Endothelial cell of umbilical vein (primary cell): ENCODE measurements around the gene SLC35A1. TPM values are rescaled to one million over a fixed set of nuclear protein-coding genes. Genes with fewer than 3 reads are reported as not detected.

Experiments used
- BruUV-seq: library from RNA; stranded (reverse); fragments of 400-500 nt; replicated peaks from 2 replicates; lab custom pipeline; 2021; lab: Mats Ljungman, UMichigan
- CTCF ChIA-PET: fragments of 300-600, 350-600 bp; sonication (Branson Sonifier 250); formaldehyde crosslinking; loops from one replicate; lab custom pipeline; 2021; ENCODE audit warnings: antibody characterized with exemption, inconsistent platforms; lab: Charles Lee
- POLR2A ChIA-PET: fragments of 300-600, 350-600 bp; sonication (Branson Sonifier 250); formaldehyde crosslinking; loops from one replicate; lab custom pipeline; 2021; ENCODE audit warnings: antibody characterized with exemption, inconsistent platforms; lab: Charles Lee
- DNase-seq: peaks from one replicate; pipeline ENCODE4 v3.0.0-alpha.2; 2011; ENCODE audit warnings: low read depth, low spot score
- FAIRE-seq: peaks from 2 replicates; lab custom pipeline; 2011; peaks lifted over from hg19 to GRCh38; lab: Jason Lieb, UNC
- H2AFZ ChIP-seq: 2 replicates; pipeline ENCODE4 v1.6.0; 2012; ENCODE audit warnings: low read depth, low read length, control low read depth, inconsistent platforms
- H3K27ac ChIP-seq: 2 replicates; pipeline ENCODE4 v1.5.1; 2011; ENCODE audit warnings: low read depth, mild to moderate bottlenecking, control low read depth, low read length, moderate library complexity; ENCODE audit not compliant: insufficient read depth
- H3K27me3 ChIP-seq, 2 experiments: 2 replicates each; pipeline versions ENCODE4 v1.6.0 to v1.6.1; 2011; ENCODE audit warnings: low read length in 2 of 2, mixed read lengths in 1 of 2; ENCODE audit not compliant: control insufficient read depth in 2 of 2, insufficient read depth in 2 of 2
- H3K36me3 ChIP-seq, 2 experiments: 2 replicates in 1 of 2; 3 replicates in 1 of 2; pipeline ENCODE4 v1.5.1; 2011; ENCODE audit warnings: low read length in 2 of 2, mild to moderate bottlenecking in 1 of 2, moderate library complexity in 1 of 2; ENCODE audit not compliant: control insufficient read depth in 2 of 2, insufficient read depth in 2 of 2; ENCODE audit errors: extremely low read depth in 1 of 2
- H3K4me1 ChIP-seq: 3 replicates; pipeline ENCODE4 v1.5.1; 2011; ENCODE audit warnings: mild to moderate bottlenecking, low read length; ENCODE audit not compliant: control insufficient read depth, insufficient read depth; ENCODE audit errors: extremely low read depth
- H3K4me2 ChIP-seq: 2 replicates; pipeline ENCODE4 v1.6.1; 2011; ENCODE audit warnings: low read length, control low read depth, mixed read lengths; ENCODE audit not compliant: insufficient read depth
- H3K4me3 ChIP-seq, 3 experiments: fragments of 200-600 bp in 1 of 3; sonication (generic), shearing (Covaris generic) in 1 of 3; replicated peaks in 1 of 3; 2 replicates each; pipeline ENCODE4 v1.5.1; 2011 to 2016; ENCODE audit warnings: control low read depth in 3 of 3, low read length in 3 of 3, mild to moderate bottlenecking in 2 of 3, inconsistent platforms in 1 of 3, low read depth in 1 of 3, moderate library complexity in 1 of 3; ENCODE audit not compliant: insufficient read depth in 1 of 3
- H3K79me2 ChIP-seq: 2 replicates; pipeline ENCODE4 v1.6.0; 2012; ENCODE audit warnings: low read length, inconsistent platforms; ENCODE audit not compliant: control insufficient read depth, insufficient read depth
- H3K9ac ChIP-seq: replicated peaks from 2 replicates; pipeline ENCODE3; 2011; ENCODE audit warnings: low read length, control low read depth; ENCODE audit not compliant: insufficient read depth; ENCODE audit errors: extremely low read depth
- H3K9me1 ChIP-seq: replicated peaks from 3 replicates; pipeline ENCODE4 v1.6.0; 2011; ENCODE audit warnings: mild to moderate bottlenecking, low read length; ENCODE audit not compliant: control insufficient read depth, insufficient read depth; ENCODE audit errors: extremely low read depth
- H3K9me3 ChIP-seq: replicated peaks from 2 replicates; pipeline ENCODE4 v1.5.1; 2012; ENCODE audit warnings: low read length, inconsistent platforms; ENCODE audit not compliant: control insufficient read depth, insufficient read depth
- H4K20me1 ChIP-seq: replicated peaks from 2 replicates; pipeline ENCODE3; 2011; ENCODE audit warnings: mild to moderate bottlenecking, low read length; ENCODE audit not compliant: control insufficient read depth, insufficient read depth; ENCODE audit errors: extremely low read depth
- CTCF ChIP-seq, 2 donors: IDR thresholded peaks; 1 replicate in 1 of 2; 2 replicates in 1 of 2; pipeline ENCODE4 v1.5.1; 2011; ENCODE audit warnings: low read length in 2 of 2, mild to moderate bottlenecking in 2 of 2, moderate library complexity in 2 of 2, control low read depth in 1 of 2, inconsistent platforms in 1 of 2, low read depth in 1 of 2; ENCODE audit not compliant: insufficient read depth in 1 of 2; ENCODE audit errors: extremely low read depth in 1 of 2
- EZH2 ChIP-seq: IDR thresholded peaks from 2 replicates; pipeline ENCODE4 v1.6.1; 2012; ENCODE audit warnings: borderline replicate concordance, low read depth, mild to moderate bottlenecking, moderate library complexity, low read length, inconsistent platforms; ENCODE audit not compliant: severe bottlenecking
- FOS ChIP-seq: IDR thresholded peaks from 2 replicates; pipeline ENCODE4 v1.6.1; 2011; ENCODE audit warnings: mild to moderate bottlenecking, low read length, moderate library complexity, borderline replicate concordance; ENCODE audit not compliant: insufficient read depth
- GATA2 ChIP-seq: IDR thresholded peaks from 2 replicates; pipeline ENCODE4 v1.7.0; 2011; ENCODE audit warnings: low read depth, mild to moderate bottlenecking, moderate library complexity, mixed read lengths, low read length; ENCODE audit not compliant: insufficient read length, insufficient read depth
- JUN ChIP-seq: IDR thresholded peaks from 2 replicates; pipeline ENCODE4 v1.6.1; 2011; ENCODE audit warnings: borderline replicate concordance, low read depth; ENCODE audit not compliant: insufficient read length, insufficient read depth
- MAX ChIP-seq: IDR thresholded peaks from 2 replicates; pipeline ENCODE4 v1.6.1; 2011; ENCODE audit not compliant: insufficient read depth, insufficient read length
- MYC ChIP-seq: IDR thresholded peaks from one replicate; pipeline ENCODE4 v1.6.1; 2011; ENCODE audit warnings: mild to moderate bottlenecking, low read depth, low read length
- POLR2A ChIP-seq: IDR thresholded peaks from 2 replicates; pipeline ENCODE4 v1.6.1; 2012; ENCODE audit warnings: low read depth, mild to moderate bottlenecking, control low read depth, low read length
- POLR2AphosphoS5 ChIP-seq: IDR thresholded peaks from 2 replicates; pipeline ENCODE4 v1.6.1; 2012; ENCODE audit warnings: low read depth, mild to moderate bottlenecking, control low read depth, low read length, moderate library complexity; ENCODE audit not compliant: insufficient read depth
- dilution Hi-C: fragments of 300-500 bp; cut with MboI; formaldehyde crosslinking; loops from one replicate; pipeline ENCODE4 v1.15.0; 2019; ENCODE audit warnings: low sequenced_read_pairs; ENCODE audit not compliant: extremely low pct_ligation_motif_present
- intact Hi-C: fragments of 100-400 bp; cut with micrococcal nuclease; formaldehyde crosslinking; loops from one replicate; pipeline ENCODE4 v1.10.0; 2022
- polyA plus RNA-seq, 4 experiments: library from polyadenylated mRNA; depleted of rRNA in 3 of 4; stranded (reverse) in 3 of 4; unstranded in 1 of 4; fragments of >200 nt; gene quantifications; 2 replicates each; pipeline versions ENCODE4 v1.2.1 to v1.2.3, GENCODE V29; 2011 to 2012; ENCODE audit warnings: missing spikeins in 1 of 4
- total RNA-seq: library from RNA; stranded (reverse); gene quantifications from 2 replicates; pipeline ENCODE4 v1.2.3, GENCODE V29; 2021

SLC35A1 gene
- total and polyA plus RNA-seq, 2 donors (not counting 3 experiments of a cell fraction or from before 2014, with no cell fraction given): 13.0 to 13.9 TPM

GRCh38 chr6:87501809-87502572, 29.2 kb downstream of the SLC35A1 start:
- dilution Hi-C loops (no loop called here), intact Hi-C loops (no loop called here)
- Histone ChIP-seq H3K27me3 (no peaks in the 10 kb centered on the region), H2AFZ (no peak overlapping the region), H3K9ac (no peak overlapping the region), H3K36me3 (peaks cover 0 to 9% of the 10 kb centered on the region in 2 experiments), H3K4me2 (no peak overlapping the region), H3K27ac (no peak overlapping the region), H3K79me2 (no peaks in the 10 kb centered on the region), H3K4me3 (no peak overlapping the region), H4K20me1 (no peaks in the 10 kb centered on the region), H3K4me1 (no peaks in the 10 kb centered on the region), H3K9me3 (no peaks in the 10 kb centered on the region), H3K9me1 (no peaks in the 10 kb centered on the region)
- no peak for FAIRE-seq
- no TSS peak for BruUV-seq
- CTCF ChIA-PET: no interaction called here
- TF ChIP-seq MYC (no peak), FOS (no peak), GATA2 (no peak), POLR2A (no peak)
- peak; percentile 30 for DNase-seq
- POLR2A ChIA-PET: no interaction called here

GRCh38 chr6:87504441-87504840, 31.7 kb downstream of the SLC35A1 start:
- no peaks in the 10 kb centered on the region for H3K9me1 ChIP-seq
- TF ChIP-seq CTCF (IDR thresholded peaks at IDR 0.05; ENCODE audit: extremely low read depth in 1 of 2, insufficient read depth in 1 of 2, low read depth in 1 of 2, low read length in 2 of 2): no peak
- TF ChIP-seq MYC: no peak
- TF ChIP-seq JUN: no peak
- no peak for TF ChIP-seq FOS
- no peak for TF ChIP-seq EZH2
- TF ChIP-seq MAX: no peak
- TF ChIP-seq GATA2: no peak
- TF ChIP-seq POLR2A: no peak
- TF ChIP-seq POLR2AphosphoS5: no peak
- H3K36me3 ChIP-seq: peaks cover 2 to 13% of the 10 kb centered on the region in 2 experiments
- DNase-seq (no peak), FAIRE-seq (no peak)
- POLR2A ChIA-PET: interaction anchor here (0.6 kb wide), 1 partner anchor 187 kb away, joined by 3 read pairs; no protein-coding TSS in a partner anchor
- intact Hi-C loops: no loop called here
- no peak overlapping the region for H3K4me3 ChIP-seq
- no peaks in the 10 kb centered on the region for H3K27me3 ChIP-seq
- H2AFZ ChIP-seq: no peak overlapping the region
- CTCF ChIA-PET: interaction anchor here (1.0 to 1.5 kb wide), 2 partner anchors 10 to 15 kb away, joined by 3 to 7 read pairs; no protein-coding TSS in a partner anchor
- dilution Hi-C loops: no loop called here
- no peaks in the 10 kb centered on the region for H3K79me2 ChIP-seq
- no peak overlapping the region for H3K9ac ChIP-seq
- BruUV-seq: no TSS peak
- H4K20me1 ChIP-seq: no peaks in the 10 kb centered on the region
- no peaks in the 10 kb centered on the region for H3K9me3 ChIP-seq
- H3K27ac ChIP-seq: no peak overlapping the region
- H3K4me2 ChIP-seq: no peak overlapping the region
- H3K4me1 ChIP-seq: no peaks in the 10 kb centered on the region
